HG03521 (cell line): ENCODE data around the gene CISD1.

Experiments
- ATAC-seq: cut with Tn5 transposase; IDR thresholded peaks from one replicate; pipeline ENCODE4 v1.9.1; 2021; ENCODE audit warnings: mild to moderate bottlenecking, moderate library complexity; ENCODE audit not compliant: unreplicated experiment

CISD1 gene

DNA sequence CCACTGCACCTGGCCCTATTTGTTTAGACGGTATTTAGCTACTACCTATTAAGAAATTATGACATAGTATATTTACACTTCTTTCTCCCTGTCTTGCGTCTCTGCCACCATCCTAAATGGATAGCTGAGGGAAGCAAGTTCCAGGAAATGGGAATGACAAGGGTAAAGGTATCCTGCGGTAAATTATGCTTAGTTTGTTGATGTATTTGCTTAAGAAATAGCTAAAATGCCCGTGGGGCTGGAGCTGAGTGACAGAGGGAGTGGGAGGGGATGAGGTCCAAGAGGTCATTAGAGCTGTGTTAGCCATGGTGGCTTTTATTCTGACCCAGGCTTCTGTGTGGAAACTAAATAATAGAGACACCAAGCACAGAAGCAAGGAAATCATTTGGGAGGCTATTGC, 36.9 kb downstream of the CISD1 start:
- ATAC-seq, result no peak

DNA sequence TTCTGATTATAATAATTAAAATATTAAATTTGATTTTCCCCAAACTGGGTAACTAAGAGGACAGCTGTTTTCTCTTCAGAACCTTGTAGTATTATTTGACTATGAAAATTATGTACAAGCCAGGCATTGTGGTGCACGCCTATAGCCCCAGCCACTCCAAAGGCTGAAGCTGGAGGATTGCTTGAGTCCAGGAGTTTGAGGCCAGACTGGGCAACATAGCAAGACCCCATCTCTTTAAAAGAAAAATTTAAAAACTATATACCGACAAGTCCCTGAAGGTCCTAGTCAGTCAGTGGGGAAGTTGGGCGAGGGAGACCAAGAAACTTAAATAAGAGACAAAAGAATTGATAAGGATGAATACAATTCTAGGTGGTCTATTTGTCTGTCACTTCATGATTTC, 38.7 kb downstream of the CISD1 start:
- no peak for ATAC-seq

DNA sequence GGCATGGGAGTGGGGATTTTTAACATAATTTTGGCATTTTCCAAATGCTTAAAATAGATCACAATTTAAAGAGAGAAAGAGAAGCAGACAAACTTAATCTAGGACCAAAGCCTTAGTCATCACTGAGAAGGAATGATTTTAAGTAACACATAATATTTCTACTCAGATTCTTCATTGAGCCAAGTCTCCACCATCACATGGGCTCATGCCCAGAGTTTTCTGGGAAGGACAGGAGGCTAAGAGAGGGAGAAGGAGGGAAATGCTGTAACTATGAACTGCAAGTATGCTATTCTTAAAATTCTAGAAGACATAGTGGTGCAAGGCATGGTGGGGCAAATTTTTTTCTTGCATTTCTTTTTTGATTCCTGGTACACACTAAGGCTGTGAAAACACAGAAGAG, 42.1 kb downstream of the CISD1 start:
- no peak for ATAC-seq

DNA sequence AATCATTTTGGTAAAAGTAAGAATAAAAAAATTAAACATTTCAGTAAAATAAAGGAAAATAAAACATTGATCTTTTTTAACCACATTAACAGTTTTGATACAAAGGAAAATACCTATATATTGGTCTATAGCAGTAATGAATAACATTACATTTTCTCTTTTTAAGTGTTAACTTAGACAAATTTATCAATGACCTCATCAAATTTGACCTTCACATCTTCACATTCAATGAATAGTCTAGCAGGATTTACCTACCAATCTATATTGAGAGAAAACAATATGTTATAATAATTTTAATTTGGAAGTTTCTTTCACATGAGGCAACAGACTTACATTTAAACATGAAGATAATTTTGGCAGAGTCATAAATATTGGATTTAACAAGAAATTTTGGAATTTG, 47.9 kb downstream of the CISD1 start:
- ATAC-seq, result no peak

DNA sequence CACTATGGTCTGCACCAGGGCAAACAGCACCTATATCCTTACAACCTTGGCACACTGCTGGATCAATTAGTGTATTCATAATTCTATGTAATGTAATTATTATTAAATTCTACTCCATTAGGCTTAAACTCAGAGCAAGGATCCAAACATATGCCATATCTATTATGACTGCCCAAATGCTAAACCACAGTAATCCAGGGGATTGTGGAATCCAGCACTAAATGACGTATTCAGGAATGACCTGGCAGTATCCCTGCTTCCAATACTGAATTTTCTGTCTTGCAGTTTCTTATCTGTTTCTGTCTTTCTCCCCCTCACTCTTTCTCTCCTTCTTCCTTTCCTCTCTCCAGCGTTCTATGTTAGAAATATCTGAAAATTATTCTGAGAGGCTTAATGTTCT, 49.4 kb downstream of the CISD1 start:
- no peak for ATAC-seq

DNA sequence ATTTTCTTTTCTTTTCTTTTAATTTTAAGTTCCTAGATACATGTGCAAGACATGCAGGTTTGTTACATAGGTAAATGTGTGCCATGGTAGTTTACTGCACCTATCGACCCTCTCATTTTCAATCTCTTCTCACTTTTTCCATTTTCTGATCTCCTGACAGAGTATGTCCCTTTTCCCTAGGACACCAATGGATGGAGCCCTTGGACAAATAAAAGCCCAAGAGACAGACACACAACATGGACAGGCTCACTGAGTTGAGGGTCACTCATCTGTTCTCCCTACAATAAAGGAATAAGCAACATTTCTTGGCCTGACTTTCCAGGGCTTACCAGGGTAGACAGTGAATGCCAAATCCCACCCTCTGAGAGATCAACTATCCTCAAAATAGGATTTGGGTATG, 50.6 kb downstream of the CISD1 start:
- ATAC-seq, result no peak

DNA sequence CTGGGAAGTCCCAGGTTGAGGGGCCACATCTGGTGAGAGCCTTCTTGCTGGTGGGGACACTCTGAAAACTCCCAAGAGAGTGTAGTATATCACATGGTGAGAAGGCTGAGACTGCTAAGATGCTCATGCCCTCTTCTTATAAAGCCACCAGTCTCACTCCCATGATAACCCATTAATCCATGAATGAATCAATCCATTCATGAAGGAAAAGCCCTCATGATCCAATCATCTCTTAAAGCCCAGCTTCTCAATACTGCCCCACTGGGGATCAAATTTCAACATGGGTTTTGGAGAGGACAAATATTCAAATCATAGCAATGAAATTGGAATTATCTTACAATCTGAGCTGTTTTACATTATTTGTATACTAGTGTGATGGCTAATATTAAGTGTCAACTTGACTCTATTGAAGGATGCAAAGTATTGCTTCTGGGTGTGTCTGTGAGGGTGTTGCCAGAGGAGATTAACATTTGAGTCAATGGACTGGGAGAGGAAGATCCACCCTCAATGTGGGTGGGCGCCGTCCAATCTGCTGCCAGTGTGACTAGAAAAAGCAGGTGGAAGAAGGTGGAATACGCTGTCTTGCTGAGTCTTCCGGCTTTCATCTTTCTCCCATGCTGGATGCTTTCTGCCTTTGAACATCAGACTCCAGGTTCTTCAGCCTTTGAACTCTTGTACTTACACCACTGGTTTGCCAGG, 51.5 kb downstream of the CISD1 start:
- no peak for ATAC-seq

DNA sequence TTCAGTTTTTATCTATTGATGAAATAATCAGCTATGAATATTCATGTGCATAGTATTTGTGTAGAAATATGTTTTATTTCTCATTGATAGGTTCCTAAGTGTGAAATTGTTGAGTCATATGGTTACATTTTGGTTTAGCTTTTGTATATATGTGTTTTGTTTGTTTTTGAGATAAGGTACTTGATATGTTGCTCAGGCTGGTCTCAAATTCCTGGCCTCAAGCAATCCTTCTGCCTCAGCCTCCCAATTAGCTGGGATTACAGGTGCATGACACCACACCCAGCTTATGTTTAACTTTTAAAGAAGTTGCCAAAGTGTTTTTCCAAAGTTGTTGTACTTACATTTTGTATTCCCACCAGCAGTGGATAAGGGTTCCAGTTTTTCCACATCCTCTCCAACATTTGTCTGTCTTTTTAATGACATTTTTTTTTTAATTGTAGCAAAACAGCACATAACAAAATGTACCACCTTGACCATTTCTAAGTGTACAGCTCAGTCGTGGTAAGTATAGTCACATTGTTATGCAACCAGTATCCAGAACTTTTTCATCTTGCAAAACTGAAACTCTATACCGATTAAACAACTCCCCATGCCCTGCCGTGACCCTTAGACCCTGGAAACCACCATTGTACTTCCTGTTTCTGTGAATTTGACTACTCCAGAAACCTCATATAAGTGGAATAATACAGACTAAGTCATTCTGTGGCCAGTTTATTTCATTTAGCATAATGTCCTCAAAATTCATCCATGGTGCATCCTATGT, 53.3 kb downstream of the CISD1 start:
- peak; percentile 69 for ATAC-seq

DNA sequence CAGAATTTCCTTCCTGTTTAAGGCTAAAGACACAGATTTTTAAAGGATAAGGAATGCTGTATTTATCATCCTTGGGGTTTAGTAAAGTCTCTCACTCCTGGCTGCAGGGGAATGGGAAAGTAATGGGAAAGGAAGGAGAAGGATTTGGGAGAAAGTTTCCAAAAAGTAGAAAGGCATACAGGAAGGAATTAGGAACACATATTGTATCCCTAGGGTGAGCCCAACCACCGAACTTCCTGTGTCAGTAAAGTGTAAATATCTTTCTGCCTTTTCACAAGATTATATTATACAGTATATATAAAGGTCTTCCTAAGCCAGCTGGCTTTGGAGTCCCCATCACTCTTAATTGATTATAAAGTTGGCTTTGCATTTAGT, 53.9 kb downstream of the CISD1 start:
- ATAC-seq, result no peak

DNA sequence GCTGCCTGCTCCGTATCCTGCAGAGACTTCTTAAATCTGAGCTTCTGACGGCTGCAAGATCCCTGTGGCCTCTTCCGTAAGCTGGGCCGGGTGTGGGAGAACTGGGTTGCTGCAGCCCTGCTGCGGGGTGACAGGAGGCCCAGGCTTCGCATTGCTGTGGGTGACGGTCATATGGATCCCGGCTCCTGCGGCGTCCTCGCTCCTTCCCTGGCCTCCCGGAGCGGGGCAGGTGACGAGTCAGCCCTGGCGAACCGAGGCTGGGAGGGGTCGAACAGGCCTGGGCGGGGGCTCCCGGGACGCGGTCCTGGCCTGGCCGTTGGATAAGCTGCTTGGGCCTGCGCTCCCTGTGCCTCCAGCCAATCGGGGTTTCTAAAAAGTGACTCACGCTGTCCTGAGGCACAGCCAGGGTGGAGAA, 58.0 kb downstream of the CISD1 start:
- no peak for ATAC-seq

DNA sequence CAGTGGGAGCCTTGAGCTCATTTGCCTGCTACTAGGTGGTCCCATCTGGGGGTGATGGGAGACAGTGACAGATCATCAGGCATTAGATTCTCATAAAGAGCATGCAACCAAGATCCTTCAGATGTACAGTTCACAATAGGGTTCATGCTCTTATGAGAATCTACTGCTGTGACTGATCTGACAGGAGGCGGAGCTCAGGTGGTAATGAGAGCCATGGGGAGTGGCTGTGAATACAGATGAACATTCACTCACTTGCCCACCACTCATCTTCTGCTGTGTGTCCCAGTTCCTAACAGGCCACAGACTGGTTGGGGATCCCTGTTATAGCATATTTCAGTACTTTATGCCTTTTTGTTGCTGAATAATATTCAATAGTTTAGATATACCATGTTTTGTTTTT, 59.3 kb downstream of the CISD1 start:
- ATAC-seq, result no peak

DNA sequence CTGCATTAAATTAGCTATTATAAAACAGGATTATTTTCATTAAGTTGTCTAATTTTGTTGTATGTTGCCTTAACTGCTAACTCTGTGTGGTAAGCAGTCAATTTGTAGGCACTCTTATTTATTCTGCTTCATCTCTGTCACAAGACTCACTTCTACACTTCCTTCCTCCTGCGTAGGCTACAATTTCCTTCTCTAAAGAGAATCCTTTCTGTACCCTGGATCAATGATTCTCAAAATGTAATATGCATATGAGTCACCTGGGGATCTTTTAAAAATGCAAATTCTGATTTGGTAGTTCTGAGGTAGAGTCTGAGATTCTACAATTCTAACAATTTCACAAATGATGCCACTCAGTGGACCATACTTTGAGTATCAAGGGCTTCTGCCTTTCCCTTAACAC, 61.5 kb downstream of the CISD1 start:
- ATAC-seq, result no peak

DNA sequence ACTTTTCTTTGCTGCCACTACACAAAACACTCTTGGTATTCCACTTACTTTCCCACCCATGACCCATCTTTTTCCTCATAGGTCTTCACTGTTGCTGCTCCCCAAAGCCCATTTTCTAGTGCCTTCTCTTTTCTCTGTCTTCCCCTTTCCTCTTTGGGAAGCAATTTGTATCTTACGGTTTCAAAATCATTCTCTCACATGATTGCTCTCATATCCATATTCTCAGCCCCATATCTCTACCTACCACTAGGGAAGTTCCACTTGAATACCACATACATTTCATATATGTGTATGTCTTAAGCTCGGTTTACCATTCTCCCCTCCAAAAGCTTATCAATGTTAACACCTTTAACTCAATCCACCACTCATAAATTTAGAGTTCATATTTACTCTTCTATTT, 62.7 kb downstream of the CISD1 start:
- no peak for ATAC-seq

DNA sequence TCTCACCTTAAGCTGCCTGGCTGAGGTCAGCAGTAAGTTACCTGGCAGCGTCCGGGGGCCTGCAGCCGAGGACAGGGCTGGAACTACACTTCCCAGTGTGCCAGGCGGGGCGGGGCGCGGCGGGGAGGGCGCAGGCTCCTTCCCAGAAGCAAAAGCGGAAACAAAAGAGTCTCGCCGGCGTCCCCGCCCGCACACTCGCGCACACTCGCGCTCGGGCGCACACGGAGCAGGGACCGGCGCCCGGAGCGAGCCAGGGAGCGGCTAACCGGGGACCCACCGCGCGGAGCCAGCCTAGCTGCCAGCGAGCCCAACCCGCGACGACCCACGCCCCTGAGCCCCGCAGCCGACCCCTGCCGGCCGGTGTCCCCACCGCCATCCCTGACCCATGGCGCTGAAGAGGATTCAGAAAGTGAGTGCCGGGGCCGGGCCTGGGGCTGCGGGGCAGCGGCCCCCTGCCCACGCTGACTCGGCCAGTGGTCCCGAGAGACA, 65.9 kb downstream of the CISD1 start, which contains the start of gene UBE2D1:
Gene UBE2D1, plus strand, starts transcription at position 190 of the 489 bp plus-strand sequence. Its CDS starts 196 bp downstream, at position 386.
- peak; percentile 97 for ATAC-seq

DNA sequence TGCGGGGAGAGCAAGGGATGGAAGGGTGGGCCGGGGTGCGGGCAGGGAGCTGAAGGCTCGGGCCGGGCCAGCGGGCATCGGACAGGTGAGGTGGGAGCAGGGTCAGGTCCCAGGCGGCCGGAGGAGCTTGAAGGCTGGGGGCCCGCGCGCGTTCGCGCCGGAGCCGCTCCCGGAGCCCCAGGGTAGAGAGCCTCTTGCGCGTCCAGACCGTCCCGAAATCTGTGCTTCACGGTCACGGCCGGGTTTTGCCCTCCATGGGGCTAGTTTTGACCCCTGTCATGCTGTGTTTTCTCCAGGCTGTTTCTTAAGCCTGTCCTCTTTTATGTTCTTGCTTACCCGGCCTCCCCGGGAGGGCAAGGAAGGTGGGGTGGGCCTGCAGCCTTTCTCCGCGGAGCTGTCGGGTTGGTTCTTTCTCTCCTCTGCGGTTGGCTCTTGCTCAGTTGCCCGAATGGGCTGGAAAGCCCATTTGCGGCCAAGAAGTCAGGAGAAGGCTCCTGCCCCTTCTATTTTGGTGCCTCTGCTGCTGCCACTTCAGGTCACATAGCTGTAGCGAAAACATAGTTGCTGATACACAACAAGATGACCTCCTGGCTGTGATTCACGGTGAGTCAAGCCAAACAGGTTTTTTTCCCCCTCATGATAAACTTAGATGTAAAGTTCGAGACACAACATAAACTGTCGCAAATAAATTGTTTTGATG, 66.5 kb downstream of the CISD1 start:
- peak; percentile 44 for ATAC-seq

DNA sequence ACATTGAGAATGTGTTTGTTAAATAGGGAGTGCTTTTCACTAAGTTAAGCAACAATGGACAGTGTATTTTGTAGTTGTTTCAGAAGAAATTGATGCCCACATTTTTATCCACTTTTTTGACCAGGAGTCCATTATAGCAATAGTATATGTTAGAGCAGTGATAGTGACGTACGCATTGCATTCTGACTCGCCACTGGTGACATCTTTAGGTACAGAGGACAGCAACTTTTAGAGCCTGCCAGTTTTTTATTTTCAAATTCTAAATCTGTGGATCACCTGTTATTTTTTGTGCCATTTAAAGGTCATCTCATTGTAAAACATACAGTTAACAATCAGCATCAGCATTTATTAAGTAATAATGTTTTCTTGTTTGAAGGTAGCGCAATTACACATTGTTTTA, 67.3 kb downstream of the CISD1 start:
- no peak for ATAC-seq
